Measurements from ENCODE around the gene MPL. TPM values are rescaled to one million over a fixed set of nuclear protein-coding genes. Genes with fewer than 3 reads are reported as not detected.
A peak's percentile ranks its signal among the peaks of the same experiment; 100 is the strongest.

MPL gene
- polyA plus RNA-seq, 1 of the 3 experiments (the other 2 are of a cell fraction) = not detected

GRCh38 chr1:43377831-43378230 is 40.2 kb downstream of the MPL start:
- Histone ChIP-seq H3K9me3 (no peaks in the 10 kb centered on the region), H3K4me2 (no peak overlapping the region), H3K9ac (no peak overlapping the region), H3F3A (replicated peaks; ENCODE audit: insufficient read depth) (peaks cover 14% of the 10 kb centered on the region), H4K20me1 (ENCODE audit: insufficient read depth) (no peaks in the 10 kb centered on the region), H3K27me3 (ENCODE audit: insufficient read depth) (no peaks in the 10 kb centered on the region), H3K79me2 (ENCODE audit: insufficient read depth) (peaks cover 7% of the 10 kb centered on the region; the same call in 1 of the 2 replicates), H2AFZ (ENCODE audit: low read depth) (no peak overlapping the region), H3K9me2 (no peaks in the 10 kb centered on the region), H3K4me3 (ENCODE audit: low read depth in 2 of 2, low read length in 1 of 2) (no peak overlapping the region), H3K27ac (ENCODE audit: low read depth in 2 of 2, low read length in 1 of 2) (no peak overlapping the region), H3K36me3 (replicated peaks in 1 of 2; ENCODE audit: control insufficient read depth in 1 of 2, insufficient read depth in 2 of 2, low read length in 1 of 2) (peaks cover 3 to 10% of the 10 kb centered on the region in 2 experiments), H3K4me1 (ENCODE audit: control insufficient read depth in 1 of 2, insufficient read depth in 2 of 2, low read depth in 1 of 2, low read length in 1 of 2) (peaks cover 0 to 11% of the 10 kb centered on the region in 2 experiments; a peak in 1 of 4 replicates)
- TF ChIP-seq, protein P1, sequence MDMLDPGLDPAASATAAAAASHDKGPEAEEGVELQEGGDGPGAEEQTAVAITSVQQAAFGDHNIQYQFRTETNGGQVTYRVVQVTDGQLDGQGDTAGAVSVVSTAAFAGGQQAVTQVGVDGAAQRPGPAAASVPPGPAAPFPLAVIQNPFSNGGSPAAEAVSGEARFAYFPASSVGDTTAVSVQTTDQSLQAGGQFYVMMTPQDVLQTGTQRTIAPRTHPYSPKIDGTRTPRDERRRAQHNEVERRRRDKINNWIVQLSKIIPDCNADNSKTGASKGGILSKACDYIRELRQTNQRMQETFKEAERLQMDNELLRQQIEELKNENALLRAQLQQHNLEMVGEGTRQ (IDR thresholded peaks at IDR 0.05; ENCODE audit: borderline replicate concordance, low read depth, low read length) = no peak
- TF ChIP-seq EP300 (IDR thresholded peaks at IDR 0.05; ENCODE audit: borderline replicate concordance in 1 of 2, low read depth in 1 of 2, low read length in 1 of 2) = no peak
- no peak for TF ChIP-seq SIN3A (IDR thresholded peaks at IDR 0.05; ENCODE audit: borderline replicate concordance, low read depth, low read length)
- no peak for TF ChIP-seq FOSL2 (IDR thresholded peaks at IDR 0.05; ENCODE audit: borderline replicate concordance, low read depth)
- 79% methylated on average over 1 of the region's 1 CpG for WGBS (ENCODE audit: low lambda C conversion rate)
- CTCF ChIA-PET = interaction anchor here (1.6 kb wide), 1 partner anchor 9 kb away, joined by 4 read pairs; no protein-coding TSS in a partner anchor
- no peak for DNase-seq
- POLR2A ChIA-PET = no interaction called here

DNA sequence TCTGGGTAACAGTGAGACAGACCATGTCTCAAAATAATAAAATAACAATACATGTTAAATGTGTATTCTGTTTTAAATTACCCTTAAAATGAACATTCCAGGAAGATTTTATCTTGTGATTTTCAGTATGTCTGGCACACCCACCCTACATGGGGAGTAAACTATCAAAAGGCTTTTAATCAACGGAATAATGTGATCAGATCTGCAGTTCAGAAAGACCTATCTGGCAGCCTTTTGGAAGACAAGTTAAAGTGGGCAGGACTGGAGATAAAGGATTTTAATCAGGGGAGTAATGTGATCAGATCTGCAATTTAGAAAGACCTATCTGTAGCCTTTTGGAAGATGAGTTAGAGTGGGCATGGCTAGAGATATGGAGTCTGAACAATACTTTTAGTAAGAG is 41.9 kb downstream of the MPL start:
- H3K9ac ChIP-seq = no peak overlapping the region
- H3K9me2 ChIP-seq = no peaks in the 10 kb centered on the region
- no peak overlapping the region for H2AFZ ChIP-seq (ENCODE audit: low read depth)
- H3K4me2 ChIP-seq = no peak overlapping the region
- H3K4me3 ChIP-seq (ENCODE audit: low read depth in 2 of 2, low read length in 1 of 2) = no peak overlapping the region
- peaks cover 3% of the 10 kb centered on the region; the same call in 1 of the 2 replicates for H3K79me2 ChIP-seq (ENCODE audit: insufficient read depth)
- no peak overlapping the region for H3K27ac ChIP-seq (ENCODE audit: low read depth in 2 of 2, low read length in 1 of 2)
- POLR2A ChIA-PET = no interaction called here
- WGBS (ENCODE audit: low lambda C conversion rate) = 95% methylated on average over 1 of the region's 1 CpG
- H3F3A ChIP-seq (replicated peaks; ENCODE audit: insufficient read depth) = no peaks in the 10 kb centered on the region
- no peaks in the 10 kb centered on the region for H4K20me1 ChIP-seq (ENCODE audit: insufficient read depth)
- H3K36me3 ChIP-seq (replicated peaks in 1 of 2; ENCODE audit: control insufficient read depth in 1 of 2, insufficient read depth in 2 of 2, low read length in 1 of 2) = peaks cover 20 to 26% of the 10 kb centered on the region in 2 experiments
- H3K9me3 ChIP-seq = no peaks in the 10 kb centered on the region
- no peak for DNase-seq
- H3K27me3 ChIP-seq (ENCODE audit: insufficient read depth) = no peaks in the 10 kb centered on the region
- no peaks in the 10 kb centered on the region for H3K4me1 ChIP-seq (ENCODE audit: control insufficient read depth in 1 of 2, insufficient read depth in 2 of 2, low read depth in 1 of 2, low read length in 1 of 2)
- TF ChIP-seq RCOR1 (IDR thresholded peaks at IDR 0.05; ENCODE audit: low read length) (0 out of 2 replicates have a peak, but pooled peaks have one; percentile 41), GABPA (IDR thresholded peaks at IDR 0.05; ENCODE audit: low read depth) (no peak)
- CTCF ChIA-PET = interaction anchor here (0.9 to 2.1 kb wide), 2 partner anchors 10 to 153 kb away, joined by 3 to 9 read pairs; no protein-coding TSS in a partner anchor

GRCh38 chr1:43381612-43382011 is 44.0 kb downstream of the MPL start:
- no peaks in the 10 kb centered on the region for H4K20me1 ChIP-seq (ENCODE audit: insufficient read depth)
- no peaks in the 10 kb centered on the region for H3K9me3 ChIP-seq
- H3K27ac ChIP-seq (ENCODE audit: low read depth in 2 of 2, low read length in 1 of 2) = no peak overlapping the region
- H3K4me1 ChIP-seq (ENCODE audit: control insufficient read depth in 1 of 2, insufficient read depth in 2 of 2, low read depth in 1 of 2, low read length in 1 of 2) = no peaks in the 10 kb centered on the region
- peaks cover 4% of the 10 kb centered on the region; the same call in 1 of the 2 replicates for H3K79me2 ChIP-seq (ENCODE audit: insufficient read depth)
- H3K9ac ChIP-seq = no peak overlapping the region
- no peaks in the 10 kb centered on the region for H3K27me3 ChIP-seq (ENCODE audit: insufficient read depth)
- H3F3A ChIP-seq (replicated peaks; ENCODE audit: insufficient read depth) = no peaks in the 10 kb centered on the region
- H3K36me3 ChIP-seq (replicated peaks in 1 of 2; ENCODE audit: control insufficient read depth in 1 of 2, insufficient read depth in 2 of 2, low read length in 1 of 2) = peaks cover 41 to 47% of the 10 kb centered on the region in 2 experiments
- POLR2A ChIA-PET = interaction anchor here (0.9 kb wide), 1 partner anchor 19 kb away, joined by 3 read pairs; no protein-coding TSS in a partner anchor
- no peaks in the 10 kb centered on the region for H3K9me2 ChIP-seq
- no peak overlapping the region for H3K4me2 ChIP-seq
- WGBS (ENCODE audit: low lambda C conversion rate) = 92% methylated on average over 3 of the region's 3 CpGs
- H2AFZ ChIP-seq (ENCODE audit: low read depth) = no peak overlapping the region
- DNase-seq = no peak
- CTCF ChIA-PET = interaction anchor here (1.0 kb wide), 2 partner anchors 23 to 33 kb away, joined by 3 to 4 read pairs; no protein-coding TSS in a partner anchor
- no peak overlapping the region for H3K4me3 ChIP-seq (ENCODE audit: low read depth in 2 of 2, low read length in 1 of 2)
- TF ChIP-seq YY1 (IDR thresholded peaks at IDR 0.05; ENCODE audit: low read depth) (no peak), SIN3A (IDR thresholded peaks at IDR 0.05; ENCODE audit: borderline replicate concordance, low read depth, low read length) (no peak), TEAD4 (IDR thresholded peaks at IDR 0.05; ENCODE audit: borderline replicate concordance, insufficient read depth) (no peak), GATA2 (CRISPR knock-in tag; IDR thresholded peaks at IDR 0.05) (no peak), ZBTB33 (IDR thresholded peaks at IDR 0.05; ENCODE audit: borderline replicate concordance, low read depth) (no peak), RAD21 (IDR thresholded peaks at IDR 0.05; ENCODE audit: low read length) (no peak)
- TF ChIP-seq, protein P2, sequence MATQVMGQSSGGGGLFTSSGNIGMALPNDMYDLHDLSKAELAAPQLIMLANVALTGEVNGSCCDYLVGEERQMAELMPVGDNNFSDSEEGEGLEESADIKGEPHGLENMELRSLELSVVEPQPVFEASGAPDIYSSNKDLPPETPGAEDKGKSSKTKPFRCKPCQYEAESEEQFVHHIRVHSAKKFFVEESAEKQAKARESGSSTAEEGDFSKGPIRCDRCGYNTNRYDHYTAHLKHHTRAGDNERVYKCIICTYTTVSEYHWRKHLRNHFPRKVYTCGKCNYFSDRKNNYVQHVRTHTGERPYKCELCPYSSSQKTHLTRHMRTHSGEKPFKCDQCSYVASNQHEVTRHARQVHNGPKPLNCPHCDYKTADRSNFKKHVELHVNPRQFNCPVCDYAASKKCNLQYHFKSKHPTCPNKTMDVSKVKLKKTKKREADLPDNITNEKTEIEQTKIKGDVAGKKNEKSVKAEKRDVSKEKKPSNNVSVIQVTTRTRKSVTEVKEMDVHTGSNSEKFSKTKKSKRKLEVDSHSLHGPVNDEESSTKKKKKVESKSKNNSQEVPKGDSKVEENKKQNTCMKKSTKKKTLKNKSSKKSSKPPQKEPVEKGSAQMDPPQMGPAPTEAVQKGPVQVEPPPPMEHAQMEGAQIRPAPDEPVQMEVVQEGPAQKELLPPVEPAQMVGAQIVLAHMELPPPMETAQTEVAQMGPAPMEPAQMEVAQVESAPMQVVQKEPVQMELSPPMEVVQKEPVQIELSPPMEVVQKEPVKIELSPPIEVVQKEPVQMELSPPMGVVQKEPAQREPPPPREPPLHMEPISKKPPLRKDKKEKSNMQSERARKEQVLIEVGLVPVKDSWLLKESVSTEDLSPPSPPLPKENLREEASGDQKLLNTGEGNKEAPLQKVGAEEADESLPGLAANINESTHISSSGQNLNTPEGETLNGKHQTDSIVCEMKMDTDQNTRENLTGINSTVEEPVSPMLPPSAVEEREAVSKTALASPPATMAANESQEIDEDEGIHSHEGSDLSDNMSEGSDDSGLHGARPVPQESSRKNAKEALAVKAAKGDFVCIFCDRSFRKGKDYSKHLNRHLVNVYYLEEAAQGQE (IDR thresholded peaks at IDR 0.05; ENCODE audit: low read depth, low read length) = no peak
- TF ChIP-seq, protein P3, sequence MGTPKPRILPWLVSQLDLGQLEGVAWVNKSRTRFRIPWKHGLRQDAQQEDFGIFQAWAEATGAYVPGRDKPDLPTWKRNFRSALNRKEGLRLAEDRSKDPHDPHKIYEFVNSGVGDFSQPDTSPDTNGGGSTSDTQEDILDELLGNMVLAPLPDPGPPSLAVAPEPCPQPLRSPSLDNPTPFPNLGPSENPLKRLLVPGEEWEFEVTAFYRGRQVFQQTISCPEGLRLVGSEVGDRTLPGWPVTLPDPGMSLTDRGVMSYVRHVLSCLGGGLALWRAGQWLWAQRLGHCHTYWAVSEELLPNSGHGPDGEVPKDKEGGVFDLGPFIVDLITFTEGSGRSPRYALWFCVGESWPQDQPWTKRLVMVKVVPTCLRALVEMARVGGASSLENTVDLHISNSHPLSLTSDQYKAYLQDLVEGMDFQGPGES (IDR thresholded peaks at IDR 0.05; ENCODE audit: low read depth, low read length) = no peak

Measured in SK-N-SH (cell line).